SK-N-SH treated with all-trans-retinoic acid at 6 μM for 48 hours (cell line): ENCODE results near the gene ADGRF4.

ENCODE experiments used
- ATAC-seq: fragments of 200-7000 bp; cut with Tn5 transposase; 3 replicates; pipeline ENCODE4 v1.9.1; 2020; ENCODE audit warnings: mild to moderate bottlenecking, moderate library complexity
- ARNTL ChIP-seq: fragments of 450-650 bp; formaldehyde crosslinking; IDR thresholded peaks from 2 replicates; pipeline ENCODE4 v1.5.0; 2020; ENCODE audit warnings: low read depth, mild to moderate bottlenecking, moderate library complexity, borderline replicate concordance
- BACH2 ChIP-seq: fragments of 250-450 bp; sonication (Bioruptor Pico); IDR thresholded peaks from 2 replicates; pipeline ENCODE4 v1.9.0; 2021; ENCODE audit warnings: mild to moderate bottlenecking, borderline replicate concordance
- CSDC2 ChIP-seq: fragments of 250-450 bp; sonication (Bioruptor Pico); IDR thresholded peaks from 2 replicates; pipeline ENCODE4 v1.5.0; 2020; ENCODE audit warnings: mild to moderate bottlenecking, moderate library complexity
- GLIS3 ChIP-seq: fragments of 250-450 bp; sonication (Bioruptor Pico); IDR thresholded peaks from 2 replicates; pipeline ENCODE4 v1.5.0; 2020; ENCODE audit warnings: mild to moderate bottlenecking, moderate library complexity
- ISL1 ChIP-seq: fragments of 250-450 bp; sonication (Bioruptor Pico); IDR thresholded peaks from 2 replicates; pipeline ENCODE4 v2.1.2; 2022; ENCODE audit warnings: mild to moderate bottlenecking, moderate library complexity
- OSR1 ChIP-seq: fragments of 250-450 bp; sonication (Bioruptor Pico); IDR thresholded peaks from 2 replicates; pipeline ENCODE4 v1.8.0; 2022; ENCODE audit warnings: moderate library complexity, mild to moderate bottlenecking, inconsistent platforms
- PPARA ChIP-seq: fragments of 250-450 bp; sonication (Bioruptor Pico); IDR thresholded peaks from 2 replicates; pipeline ENCODE4 v1.5.0; 2020; ENCODE audit warnings: mild to moderate bottlenecking, borderline replicate concordance
- RARB ChIP-seq: fragments of 250-450 bp; sonication (Bioruptor Pico); IDR thresholded peaks from 2 replicates; pipeline ENCODE4 v1.8.0; 2021; ENCODE audit warnings: mild to moderate bottlenecking, moderate library complexity
- SNAI2 ChIP-seq: fragments of 250-450 bp; sonication (Bioruptor Pico); IDR thresholded peaks from 2 replicates; pipeline ENCODE4 v1.5.0; 2020; ENCODE audit warnings: mild to moderate bottlenecking, moderate library complexity
- TCF4 ChIP-seq: fragments of 250-450 bp; sonication (Bioruptor Pico); IDR thresholded peaks from 2 replicates; pipeline ENCODE4 v1.8.0; 2021; ENCODE audit warnings: mild to moderate bottlenecking, moderate library complexity, borderline replicate concordance
- ZFP3 ChIP-seq: fragments of 250-450 bp; sonication (Bioruptor Pico); IDR thresholded peaks from 2 replicates; pipeline ENCODE4 v1.5.0; 2020; ENCODE audit warnings: mild to moderate bottlenecking, moderate library complexity
- ZFP30 ChIP-seq: fragments of 450-650 bp; formaldehyde crosslinking; IDR thresholded peaks from 2 replicates; pipeline ENCODE4 v1.5.0; 2022; ENCODE audit warnings: mild to moderate bottlenecking, moderate library complexity
- ZNF565 ChIP-seq: fragments of 450-650 bp; formaldehyde crosslinking; conservative IDR thresholded peaks from 2 replicates; pipeline ENCODE4 v1.5.0; 2020; ENCODE audit warnings: low read depth, mild to moderate bottlenecking, moderate library complexity
- ZNF70 ChIP-seq: fragments of 450-650 bp; formaldehyde crosslinking; IDR thresholded peaks from 2 replicates; pipeline ENCODE4 v1.5.0; 2020; ENCODE audit warnings: mild to moderate bottlenecking, moderate library complexity
- ZNF8 ChIP-seq: fragments of 450-650 bp; formaldehyde crosslinking; IDR thresholded peaks from 2 replicates; pipeline ENCODE4 v1.5.0; 2020; ENCODE audit warnings: mild to moderate bottlenecking, moderate library complexity
- TF ChIP-seq, protein P1 (sequence below): fragments of 250-450 bp; sonication (Bioruptor Pico); IDR thresholded peaks from 2 replicates; pipeline ENCODE4 v1.5.1; 2021; ENCODE audit warnings: mild to moderate bottlenecking, moderate library complexity
- TF ChIP-seq, protein P2 (sequence below): fragments of 250-450 bp; sonication (Bioruptor Pico); IDR thresholded peaks from 2 replicates; pipeline ENCODE4 v1.8.0; 2020; ENCODE audit warnings: mild to moderate bottlenecking, moderate library complexity, borderline replicate concordance
- TF ChIP-seq, protein P3 (sequence below): fragments of 250-450 bp; sonication (Bioruptor Pico); IDR thresholded peaks from 2 replicates; pipeline ENCODE4 v1.8.0; 2021; ENCODE audit warnings: low read depth, mild to moderate bottlenecking, moderate library complexity, borderline replicate concordance
- TF ChIP-seq, protein P4 (sequence below): fragments of 250-450 bp; sonication (Bioruptor Pico); IDR thresholded peaks from 2 replicates; pipeline ENCODE4 v1.5.1; 2020; ENCODE audit warnings: low read depth, mild to moderate bottlenecking, moderate library complexity
- TF ChIP-seq, protein P5 (sequence below): fragments of 250-450 bp; sonication (Bioruptor Pico); IDR thresholded peaks from 2 replicates; pipeline ENCODE4 v1.5.0; 2020; ENCODE audit warnings: mild to moderate bottlenecking, moderate library complexity

Gene ADGRF4

DNA sequence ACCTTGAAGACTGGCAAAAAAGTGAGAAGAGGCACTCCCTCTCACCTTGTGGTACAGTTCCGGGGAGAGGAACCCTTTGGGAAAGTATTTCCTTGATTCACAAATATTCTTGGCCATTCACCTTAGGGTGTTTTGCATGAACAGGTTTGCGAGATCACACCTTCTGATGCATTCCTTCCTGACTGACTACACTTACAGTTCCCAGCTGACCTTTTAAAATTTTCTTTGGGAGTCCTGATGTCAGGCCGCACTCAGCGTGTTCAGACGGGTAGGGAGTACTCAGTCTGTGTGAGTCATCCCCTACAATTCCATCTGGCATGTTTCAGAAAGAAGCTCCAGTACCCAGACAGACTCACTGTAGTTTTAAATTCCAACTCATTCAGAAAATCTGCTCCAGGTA, 1.7 kb downstream of the ADGRF4 start:
- TF ChIP-seq ZNF565: no peak
- peak; percentile 33; the same call in 1 of the 2 replicates for TF ChIP-seq ISL1 (CRISPR knock-in tag)
- TF ChIP-seq ARNTL (CRISPR knock-in tag): no peak
- no peak for TF ChIP-seq RARB (CRISPR knock-in tag)
- no peak for TF ChIP-seq CSDC2 (CRISPR knock-in tag)
- ATAC-seq: peak; percentile 66

DNA sequence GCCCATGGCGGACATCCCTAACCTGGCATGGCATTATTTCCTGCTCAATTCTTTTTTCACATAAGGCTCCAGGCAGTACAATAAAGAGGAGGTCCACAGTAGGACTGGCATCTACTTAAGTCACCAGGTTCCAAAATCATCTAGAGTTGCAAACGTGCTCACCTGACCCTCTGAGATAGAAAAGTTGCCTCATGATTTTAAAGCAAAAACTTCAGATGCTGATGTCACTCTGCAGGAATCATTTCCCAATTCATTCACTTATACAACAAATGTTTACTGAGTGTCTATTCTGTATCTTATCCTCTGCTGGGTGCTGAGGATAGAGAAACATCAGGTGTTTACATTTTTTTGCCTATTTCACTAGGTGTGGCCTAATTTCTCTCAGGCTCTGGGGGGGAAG, 2.2 kb downstream of the ADGRF4 start:
- TF ChIP-seq CSDC2 (CRISPR knock-in tag) (no peak), RARB (CRISPR knock-in tag) (no peak), TCF4 (CRISPR knock-in tag) (no peak), SNAI2 (no peak), ZNF70 (CRISPR knock-in tag) (no peak), PPARA (CRISPR knock-in tag) (no peak), OSR1 (CRISPR knock-in tag) (no peak), GLIS3 (CRISPR knock-in tag) (no peak), ZNF565 (no peak), ZFP30 (CRISPR knock-in tag) (no peak)
- TF ChIP-seq, protein P1, sequence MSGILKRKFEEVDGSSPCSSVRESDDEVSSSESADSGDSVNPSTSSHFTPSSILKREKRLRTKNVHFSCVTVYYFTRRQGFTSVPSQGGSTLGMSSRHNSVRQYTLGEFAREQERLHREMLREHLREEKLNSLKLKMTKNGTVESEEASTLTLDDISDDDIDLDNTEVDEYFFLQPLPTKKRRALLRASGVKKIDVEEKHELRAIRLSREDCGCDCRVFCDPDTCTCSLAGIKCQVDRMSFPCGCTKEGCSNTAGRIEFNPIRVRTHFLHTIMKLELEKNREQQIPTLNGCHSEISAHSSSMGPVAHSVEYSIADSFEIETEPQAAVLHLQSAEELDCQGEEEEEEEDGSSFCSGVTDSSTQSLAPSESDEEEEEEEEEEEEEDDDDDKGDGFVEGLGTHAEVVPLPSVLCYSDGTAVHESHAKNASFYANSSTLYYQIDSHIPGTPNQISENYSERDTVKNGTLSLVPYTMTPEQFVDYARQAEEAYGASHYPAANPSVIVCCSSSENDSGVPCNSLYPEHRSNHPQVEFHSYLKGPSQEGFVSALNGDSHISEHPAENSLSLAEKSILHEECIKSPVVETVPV (CRISPR knock-in tag): no peak
- TF ChIP-seq, protein P2, sequence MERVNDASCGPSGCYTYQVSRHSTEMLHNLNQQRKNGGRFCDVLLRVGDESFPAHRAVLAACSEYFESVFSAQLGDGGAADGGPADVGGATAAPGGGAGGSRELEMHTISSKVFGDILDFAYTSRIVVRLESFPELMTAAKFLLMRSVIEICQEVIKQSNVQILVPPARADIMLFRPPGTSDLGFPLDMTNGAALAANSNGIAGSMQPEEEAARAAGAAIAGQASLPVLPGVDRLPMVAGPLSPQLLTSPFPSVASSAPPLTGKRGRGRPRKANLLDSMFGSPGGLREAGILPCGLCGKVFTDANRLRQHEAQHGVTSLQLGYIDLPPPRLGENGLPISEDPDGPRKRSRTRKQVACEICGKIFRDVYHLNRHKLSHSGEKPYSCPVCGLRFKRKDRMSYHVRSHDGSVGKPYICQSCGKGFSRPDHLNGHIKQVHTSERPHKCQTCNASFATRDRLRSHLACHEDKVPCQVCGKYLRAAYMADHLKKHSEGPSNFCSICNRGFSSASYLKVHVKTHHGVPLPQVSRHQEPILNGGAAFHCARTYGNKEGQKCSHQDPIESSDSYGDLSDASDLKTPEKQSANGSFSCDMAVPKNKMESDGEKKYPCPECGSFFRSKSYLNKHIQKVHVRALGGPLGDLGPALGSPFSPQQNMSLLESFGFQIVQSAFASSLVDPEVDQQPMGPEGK: no peak
- ATAC-seq: no peak

DNA sequence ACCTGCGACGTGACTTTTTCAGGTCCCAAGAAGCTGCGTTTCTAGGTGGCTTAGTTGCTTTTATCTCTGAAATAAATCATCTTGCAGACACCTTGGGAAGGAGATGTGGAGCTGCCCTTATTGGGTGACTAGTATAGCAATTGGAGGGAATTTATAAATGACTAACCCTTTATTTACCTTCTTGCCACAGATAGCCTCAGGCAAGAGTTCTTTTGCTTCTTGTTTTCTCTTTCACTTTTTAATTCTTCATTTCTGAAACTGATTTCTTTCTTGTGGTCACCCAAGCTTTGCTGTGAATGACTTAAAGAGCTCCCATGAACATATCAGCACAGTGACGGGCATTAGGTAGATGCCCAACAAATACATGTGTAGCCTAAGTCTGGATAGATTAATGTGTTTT, 3.0 kb downstream of the ADGRF4 start:
- TF ChIP-seq, protein P1 (CRISPR knock-in tag): no peak
- TF ChIP-seq ZNF70 (CRISPR knock-in tag) (no peak), RARB (CRISPR knock-in tag) (no peak), ARNTL (CRISPR knock-in tag) (no peak), ZNF8 (CRISPR knock-in tag) (no peak), ZFP3 (CRISPR knock-in tag) (no peak), OSR1 (CRISPR knock-in tag) (no peak), ZNF565 (no peak), PPARA (CRISPR knock-in tag) (no peak), ZFP30 (CRISPR knock-in tag) (no peak), BACH2 (CRISPR knock-in tag) (no peak), CSDC2 (CRISPR knock-in tag) (no peak), GLIS3 (CRISPR knock-in tag) (no peak)
- TF ChIP-seq, protein P2: no peak
- TF ChIP-seq, protein P3, sequence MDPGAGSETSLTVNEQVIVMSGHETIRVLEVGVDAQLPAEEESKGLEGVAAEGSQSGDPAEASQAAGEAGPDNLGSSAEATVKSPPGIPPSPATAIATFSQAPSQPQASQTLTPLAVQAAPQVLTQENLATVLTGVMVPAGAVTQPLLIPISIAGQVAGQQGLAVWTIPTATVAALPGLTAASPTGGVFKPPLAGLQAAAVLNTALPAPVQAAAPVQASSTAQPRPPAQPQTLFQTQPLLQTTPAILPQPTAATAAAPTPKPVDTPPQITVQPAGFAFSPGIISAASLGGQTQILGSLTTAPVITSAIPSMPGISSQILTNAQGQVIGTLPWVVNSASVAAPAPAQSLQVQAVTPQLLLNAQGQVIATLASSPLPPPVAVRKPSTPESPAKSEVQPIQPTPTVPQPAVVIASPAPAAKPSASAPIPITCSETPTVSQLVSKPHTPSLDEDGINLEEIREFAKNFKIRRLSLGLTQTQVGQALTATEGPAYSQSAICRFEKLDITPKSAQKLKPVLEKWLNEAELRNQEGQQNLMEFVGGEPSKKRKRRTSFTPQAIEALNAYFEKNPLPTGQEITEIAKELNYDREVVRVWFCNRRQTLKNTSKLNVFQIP (CRISPR knock-in tag): no peak
- TF ChIP-seq, protein P4, sequence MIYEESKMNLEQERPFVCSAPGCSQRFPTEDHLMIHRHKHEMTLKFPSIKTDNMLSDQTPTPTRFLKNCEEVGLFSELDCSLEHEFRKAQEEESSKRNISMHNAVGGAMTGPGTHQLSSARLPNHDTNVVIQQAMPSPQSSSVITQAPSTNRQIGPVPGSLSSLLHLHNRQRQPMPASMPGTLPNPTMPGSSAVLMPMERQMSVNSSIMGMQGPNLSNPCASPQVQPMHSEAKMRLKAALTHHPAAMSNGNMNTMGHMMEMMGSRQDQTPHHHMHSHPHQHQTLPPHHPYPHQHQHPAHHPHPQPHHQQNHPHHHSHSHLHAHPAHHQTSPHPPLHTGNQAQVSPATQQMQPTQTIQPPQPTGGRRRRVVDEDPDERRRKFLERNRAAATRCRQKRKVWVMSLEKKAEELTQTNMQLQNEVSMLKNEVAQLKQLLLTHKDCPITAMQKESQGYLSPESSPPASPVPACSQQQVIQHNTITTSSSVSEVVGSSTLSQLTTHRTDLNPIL (CRISPR knock-in tag): no peak
- TF ChIP-seq, protein P5, sequence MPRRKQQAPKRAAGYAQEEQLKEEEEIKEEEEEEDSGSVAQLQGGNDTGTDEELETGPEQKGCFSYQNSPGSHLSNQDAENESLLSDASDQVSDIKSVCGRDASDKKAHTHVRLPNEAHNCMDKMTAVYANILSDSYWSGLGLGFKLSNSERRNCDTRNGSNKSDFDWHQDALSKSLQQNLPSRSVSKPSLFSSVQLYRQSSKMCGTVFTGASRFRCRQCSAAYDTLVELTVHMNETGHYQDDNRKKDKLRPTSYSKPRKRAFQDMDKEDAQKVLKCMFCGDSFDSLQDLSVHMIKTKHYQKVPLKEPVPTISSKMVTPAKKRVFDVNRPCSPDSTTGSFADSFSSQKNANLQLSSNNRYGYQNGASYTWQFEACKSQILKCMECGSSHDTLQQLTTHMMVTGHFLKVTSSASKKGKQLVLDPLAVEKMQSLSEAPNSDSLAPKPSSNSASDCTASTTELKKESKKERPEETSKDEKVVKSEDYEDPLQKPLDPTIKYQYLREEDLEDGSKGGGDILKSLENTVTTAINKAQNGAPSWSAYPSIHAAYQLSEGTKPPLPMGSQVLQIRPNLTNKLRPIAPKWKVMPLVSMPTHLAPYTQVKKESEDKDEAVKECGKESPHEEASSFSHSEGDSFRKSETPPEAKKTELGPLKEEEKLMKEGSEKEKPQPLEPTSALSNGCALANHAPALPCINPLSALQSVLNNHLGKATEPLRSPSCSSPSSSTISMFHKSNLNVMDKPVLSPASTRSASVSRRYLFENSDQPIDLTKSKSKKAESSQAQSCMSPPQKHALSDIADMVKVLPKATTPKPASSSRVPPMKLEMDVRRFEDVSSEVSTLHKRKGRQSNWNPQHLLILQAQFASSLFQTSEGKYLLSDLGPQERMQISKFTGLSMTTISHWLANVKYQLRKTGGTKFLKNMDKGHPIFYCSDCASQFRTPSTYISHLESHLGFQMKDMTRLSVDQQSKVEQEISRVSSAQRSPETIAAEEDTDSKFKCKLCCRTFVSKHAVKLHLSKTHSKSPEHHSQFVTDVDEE: no peak
- no peak for ATAC-seq
